HG03280 (cell line): Measurements from ENCODE around the gene VGLL4.

Source experiments
- ATAC-seq: cut with Tn5 transposase; IDR thresholded peaks from one replicate; pipeline ENCODE4 v1.9.1; 2021; ENCODE audit warnings: mild to moderate bottlenecking, moderate library complexity; ENCODE audit not compliant: unreplicated experiment

The VGLL4 gene

DNA sequence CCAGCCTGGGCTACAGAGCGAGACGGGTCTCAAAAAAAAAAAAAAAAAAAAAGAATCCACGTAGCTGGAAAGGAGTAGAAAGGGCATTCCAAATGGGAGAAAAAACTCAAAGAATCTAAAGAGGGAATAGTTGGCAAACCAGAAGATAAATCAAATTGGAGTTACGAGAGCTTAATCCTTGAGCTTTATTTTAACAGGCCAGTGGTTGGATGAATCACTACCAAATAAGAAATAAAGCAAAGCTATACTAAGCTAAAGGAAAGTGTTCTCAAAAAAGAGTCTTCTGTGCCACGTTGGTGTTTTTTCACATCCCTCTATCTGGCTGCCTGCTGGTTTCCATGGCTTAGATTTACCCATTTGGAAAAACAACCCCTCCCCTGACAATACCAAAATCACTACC, 14.0 kb downstream of the VGLL4 start:
- ATAC-seq, result no peak

DNA sequence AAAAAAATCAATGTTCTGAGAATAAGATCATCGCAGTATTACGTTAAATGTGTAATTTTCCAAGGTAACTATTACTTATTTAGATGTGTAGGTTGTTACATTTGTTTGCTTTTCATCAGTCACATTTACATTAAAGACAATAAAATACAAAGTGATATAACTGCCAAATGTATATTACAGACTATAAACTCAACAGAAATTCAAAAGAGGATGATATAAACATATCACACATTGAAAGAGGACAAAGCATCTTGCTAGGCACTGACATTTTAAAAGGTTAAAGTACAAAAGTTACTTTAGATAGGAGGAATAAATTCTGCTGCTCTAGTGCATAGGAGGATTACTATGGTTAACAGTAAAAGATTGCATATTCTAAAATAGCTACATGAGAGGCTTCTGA, 16.1 kb downstream of the VGLL4 start:
- ATAC-seq, result no peak

DNA sequence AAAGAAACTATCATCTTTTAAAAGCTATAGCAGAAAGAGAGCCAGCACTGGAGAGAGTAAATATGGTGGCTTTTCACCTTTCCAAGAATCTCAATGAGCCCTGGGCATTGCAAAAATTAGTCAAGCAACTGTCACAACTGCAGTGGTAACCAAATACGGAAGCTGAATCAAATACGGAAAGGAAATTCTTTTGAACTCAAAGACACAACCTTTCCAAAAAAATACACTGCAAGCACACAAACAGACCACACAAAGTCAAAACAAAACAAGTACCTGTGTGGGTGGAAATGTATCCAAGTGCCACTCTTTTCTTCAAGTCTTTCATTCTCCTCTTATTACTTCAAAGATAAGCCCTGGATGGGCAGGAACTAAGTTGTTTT, 17.6 kb downstream of the VGLL4 start:
- ATAC-seq, result peak; percentile 51

DNA sequence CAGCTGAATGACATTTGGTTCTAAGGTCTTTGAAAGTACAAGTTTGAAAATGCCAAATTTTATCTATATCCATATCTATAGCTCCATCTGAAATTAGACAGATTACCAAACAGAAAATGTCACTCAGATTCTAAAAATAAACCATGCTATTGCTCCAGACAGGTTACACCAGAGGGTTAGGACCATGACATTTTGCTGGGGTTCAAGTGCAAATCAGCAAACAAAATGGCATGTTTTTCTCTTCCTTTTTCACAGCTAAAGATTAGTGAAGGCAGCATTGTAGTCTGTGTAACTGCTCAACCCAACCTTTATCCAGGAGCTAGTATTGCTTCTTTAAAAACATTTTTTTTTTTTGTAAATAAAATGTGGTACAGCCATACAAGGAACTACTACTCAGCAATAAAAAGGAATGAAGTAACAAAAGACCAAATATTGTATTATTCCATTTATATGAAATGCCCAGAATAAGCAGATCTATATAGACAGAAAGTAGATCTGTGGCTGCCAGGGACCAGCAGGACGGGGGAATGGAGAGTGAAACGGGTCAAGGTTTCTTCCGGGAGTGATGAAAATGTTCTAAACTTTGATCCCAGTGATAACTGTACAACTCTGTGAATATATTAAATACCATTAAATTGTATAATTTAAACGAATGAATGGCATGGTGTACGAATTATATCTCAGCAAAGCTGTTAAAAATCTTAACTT, 18.2 kb downstream of the VGLL4 start:
- no peak for ATAC-seq

GRCh38 chr3:11624704-11625375, 18.9 kb downstream of the VGLL4 start:
- no peak for ATAC-seq

DNA sequence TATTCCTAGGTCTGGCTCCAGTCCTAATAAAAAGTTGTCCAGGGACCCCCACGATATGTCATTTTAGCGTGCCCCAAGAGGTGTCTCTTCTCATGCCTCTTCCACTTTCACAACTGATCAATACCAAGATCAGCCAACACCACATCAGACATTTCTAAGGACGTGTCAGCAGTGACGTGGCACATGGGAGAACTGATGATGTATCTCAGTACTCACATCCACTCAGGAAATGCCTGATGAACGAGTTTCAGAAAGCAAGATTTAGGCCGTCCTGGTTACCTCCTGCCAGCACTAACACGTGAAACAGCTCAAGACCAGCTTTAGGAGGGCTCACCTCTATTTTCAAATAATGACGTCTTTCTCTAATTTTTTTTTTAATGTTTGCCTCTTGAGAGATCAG, 19.6 kb downstream of the VGLL4 start:
- ATAC-seq, result no peak

GRCh38 chr3:11622586-11623550, 20.8 kb downstream of the VGLL4 start:
- no peak for ATAC-seq

GRCh38 chr3:11621077-11621476, 22.6 kb downstream of the VGLL4 start:
- no peak for ATAC-seq

DNA sequence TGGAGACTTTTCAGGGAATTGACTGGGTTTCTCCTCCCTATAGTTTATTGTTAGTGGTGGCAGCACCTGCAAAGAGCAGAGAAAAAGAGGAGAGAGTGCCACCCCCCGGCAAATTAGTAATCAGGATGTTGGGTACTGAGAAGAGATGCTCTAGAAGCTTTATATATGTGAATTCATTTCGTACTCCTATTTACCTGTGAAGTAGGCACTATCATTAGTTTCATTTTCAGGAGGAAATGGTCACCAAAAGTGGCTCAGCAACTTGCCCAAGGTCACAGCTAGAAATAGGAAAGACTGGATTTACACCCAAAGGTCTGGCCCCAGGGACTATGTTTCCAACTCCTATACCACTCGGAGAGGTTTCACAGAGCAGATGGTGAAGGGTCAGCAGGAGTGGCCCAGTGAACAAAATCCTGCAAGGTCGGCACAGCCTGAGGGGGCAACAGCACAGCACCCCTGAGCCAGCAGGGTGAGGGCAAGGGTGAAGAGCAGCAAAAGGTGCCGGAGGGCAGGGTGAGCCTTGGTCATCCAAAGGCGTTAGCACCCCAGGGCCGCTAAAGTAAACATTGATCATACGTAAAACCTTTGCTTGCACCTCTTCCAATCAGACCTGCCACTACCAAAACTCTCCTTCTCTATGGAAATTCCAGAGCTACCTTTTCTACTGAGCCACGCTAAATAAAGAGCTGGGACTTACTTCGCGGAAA, 23.6 kb downstream of the VGLL4 start:
- ATAC-seq, result no peak

DNA sequence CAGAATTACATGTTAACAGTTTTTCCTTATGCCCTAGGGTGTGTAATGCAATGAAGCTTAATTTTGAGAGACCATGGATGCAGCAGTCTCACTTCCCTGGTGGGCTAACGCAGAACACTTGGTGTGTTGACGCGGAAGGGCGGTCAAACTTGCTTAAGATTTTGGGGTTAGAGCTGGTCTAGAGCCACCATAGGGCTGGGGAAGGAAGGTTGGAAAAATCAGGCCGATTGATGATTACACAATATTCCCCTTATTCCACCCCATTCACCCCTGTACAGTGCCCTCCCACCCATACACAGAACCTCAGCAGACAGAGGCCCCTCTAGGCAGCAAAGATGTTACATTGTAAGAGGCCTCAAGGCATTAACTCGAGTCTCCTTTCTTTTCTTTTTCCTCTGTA, 24.3 kb downstream of the VGLL4 start:
- no peak for ATAC-seq

GRCh38 chr3:11618904-11619303, 24.8 kb downstream of the VGLL4 start:
- ATAC-seq, result no peak

DNA sequence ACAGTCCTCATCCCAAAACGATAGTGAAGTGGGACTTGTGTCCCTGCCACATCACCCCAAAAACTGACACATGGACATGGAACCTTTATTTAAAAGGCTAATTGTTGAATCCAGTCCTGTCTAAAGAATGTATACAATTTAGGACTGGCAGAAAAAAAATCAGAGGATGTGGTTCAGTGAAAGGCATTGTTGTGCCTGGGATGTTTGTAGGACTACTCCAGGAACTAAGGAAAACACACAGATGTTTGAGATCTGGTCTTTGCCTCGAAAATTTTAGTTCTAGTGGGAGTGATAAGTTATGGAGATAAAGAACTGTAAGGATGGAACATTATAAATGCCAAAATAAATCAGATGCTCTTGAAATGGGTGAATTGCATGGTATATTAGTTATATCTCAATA, 27.2 kb downstream of the VGLL4 start:
- ATAC-seq, result no peak

DNA sequence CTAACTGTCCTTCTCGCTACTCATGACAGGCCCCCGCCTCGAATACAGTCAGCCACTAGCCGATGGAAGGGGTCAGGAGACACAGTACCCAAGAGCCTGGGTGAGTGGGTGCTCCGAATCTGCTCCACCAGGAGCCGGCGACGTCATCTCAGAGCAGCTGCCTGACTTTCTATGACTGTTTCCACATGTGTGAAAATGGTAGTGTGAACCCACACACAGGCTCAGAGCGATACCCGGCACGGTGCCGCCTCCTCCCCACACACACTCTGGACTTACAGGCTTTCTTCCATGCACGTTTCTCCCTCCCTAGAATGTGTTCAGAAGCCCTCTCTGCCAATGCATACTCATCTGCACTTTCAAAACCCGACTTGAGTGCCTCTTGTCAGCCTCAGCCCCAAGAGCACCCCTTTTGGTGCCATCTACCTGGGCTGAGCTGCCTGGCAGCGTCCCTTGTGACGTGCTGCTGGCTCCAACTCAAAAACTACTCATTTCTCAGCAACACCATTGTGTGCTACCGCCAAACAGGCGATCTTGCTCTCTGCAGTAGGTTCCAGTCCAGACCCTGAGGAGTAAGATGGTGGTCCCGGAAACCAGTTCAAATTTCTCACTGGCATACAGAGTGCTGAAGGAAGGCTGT, 29.7 kb downstream of the VGLL4 start:
- no peak for ATAC-seq

- ATAC-seq, result no peak
These were observed 30.4 kb downstream of the VGLL4 start for GRCh38 chr3:11613319-11613718.

DNA sequence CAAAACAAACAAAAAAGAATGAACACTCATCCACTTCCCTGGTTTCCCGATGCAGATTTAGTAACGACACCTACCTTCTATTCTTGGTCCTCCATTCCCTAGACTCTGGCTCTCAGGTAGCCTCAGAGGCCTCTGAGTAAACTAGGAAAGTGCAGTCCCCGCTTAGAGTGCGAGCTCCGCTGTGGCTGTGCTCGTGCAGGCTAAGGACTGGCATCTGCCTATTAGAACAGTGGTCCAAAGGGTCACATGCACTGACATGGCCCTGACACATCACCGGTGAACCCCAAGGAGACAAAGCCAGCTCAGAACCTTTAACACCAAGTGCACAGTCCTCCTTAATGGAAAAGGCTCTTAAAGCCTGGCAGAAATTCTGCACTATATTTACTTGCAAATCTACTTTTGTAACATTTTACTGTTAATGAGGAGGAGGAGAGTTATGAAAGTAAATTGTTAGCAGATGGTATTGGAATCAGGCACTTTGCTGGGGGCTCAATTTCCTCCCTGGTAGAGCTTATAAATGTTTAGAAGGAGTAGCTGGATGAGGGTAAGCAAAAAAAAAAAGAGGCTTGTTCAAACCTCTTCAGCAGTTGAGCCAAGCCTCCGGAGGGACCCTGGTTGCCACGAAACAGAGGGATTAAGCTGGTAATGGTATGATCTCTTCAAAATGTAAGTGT, 31.1 kb downstream of the VGLL4 start:
- ATAC-seq, result no peak

- no peak for ATAC-seq
These were observed 32.3 kb downstream of the VGLL4 start for GRCh38 chr3:11611341-11611799.

DNA sequence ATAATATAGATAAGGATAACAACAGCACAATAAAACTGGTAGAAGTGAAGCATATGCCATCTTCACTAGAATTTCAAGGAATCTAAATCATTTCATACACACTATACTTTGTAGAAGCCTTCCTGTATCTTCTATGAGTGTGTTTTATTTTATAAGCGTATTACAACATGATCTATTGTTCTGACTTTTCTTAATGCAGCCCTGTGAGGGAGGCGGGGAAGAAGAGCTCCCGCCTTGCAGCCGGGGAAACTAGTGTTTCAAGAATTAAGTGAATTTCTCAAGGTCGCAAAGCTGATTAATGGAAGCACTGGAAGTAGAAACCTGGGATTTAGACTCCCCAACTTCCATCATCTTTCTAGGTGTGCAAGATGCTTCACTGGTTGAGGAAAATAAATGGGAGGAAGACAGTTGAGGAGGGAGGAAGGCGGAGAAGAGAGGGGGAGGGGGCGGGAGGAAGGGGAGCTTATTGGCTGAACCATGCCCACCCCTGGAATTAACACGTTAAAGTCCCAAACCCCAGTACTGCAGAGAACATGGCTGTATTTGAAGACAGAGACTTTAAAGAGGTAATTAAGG, 32.9 kb downstream of the VGLL4 start:
- no peak for ATAC-seq

- ATAC-seq, result no peak
These were observed 33.6 kb downstream of the VGLL4 start for GRCh38 chr3:11610044-11610671.

GRCh38 chr3:11609481-11609880, 34.2 kb downstream of the VGLL4 start:
- ATAC-seq, result no peak
